Hematopoietic multipotent progenitor cell treated with erythropoietin and hydrocortisone succinate and interleukin-3 and kit ligand, for 6 days (in vitro differentiated cells): Measurements from ENCODE around the gene PLCL1.
"Not testable (repeated sequence)": the region's sequence is repeated elsewhere in the genome, so short reads cannot be mapped to it uniquely, and the experiment has no call there.

Experiments used
- DNase-seq: peaks from one replicate; pipeline ENCODE4 v3.0.0-alpha.2; 2015

PLCL1 gene

DNA sequence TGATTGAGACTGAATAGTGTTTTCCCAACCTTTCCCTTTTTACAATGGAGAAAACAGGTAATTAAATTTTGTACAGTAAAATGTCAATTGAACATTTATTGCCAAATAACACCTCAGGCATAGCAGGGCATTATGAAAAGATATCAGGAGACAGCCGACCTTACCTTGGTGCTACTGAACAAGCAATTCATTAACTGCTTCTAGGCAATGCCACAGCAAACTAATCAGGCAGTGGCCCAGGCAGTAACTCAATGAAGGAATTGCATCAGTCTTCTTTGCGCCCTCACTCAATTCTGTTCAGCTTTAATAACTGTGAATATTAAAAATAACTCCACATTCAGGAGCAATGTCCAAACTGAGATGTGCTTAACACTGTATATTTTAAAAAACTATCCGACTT, 6.1 kb downstream of the PLCL1 start:
- no peak for DNase-seq

DNA sequence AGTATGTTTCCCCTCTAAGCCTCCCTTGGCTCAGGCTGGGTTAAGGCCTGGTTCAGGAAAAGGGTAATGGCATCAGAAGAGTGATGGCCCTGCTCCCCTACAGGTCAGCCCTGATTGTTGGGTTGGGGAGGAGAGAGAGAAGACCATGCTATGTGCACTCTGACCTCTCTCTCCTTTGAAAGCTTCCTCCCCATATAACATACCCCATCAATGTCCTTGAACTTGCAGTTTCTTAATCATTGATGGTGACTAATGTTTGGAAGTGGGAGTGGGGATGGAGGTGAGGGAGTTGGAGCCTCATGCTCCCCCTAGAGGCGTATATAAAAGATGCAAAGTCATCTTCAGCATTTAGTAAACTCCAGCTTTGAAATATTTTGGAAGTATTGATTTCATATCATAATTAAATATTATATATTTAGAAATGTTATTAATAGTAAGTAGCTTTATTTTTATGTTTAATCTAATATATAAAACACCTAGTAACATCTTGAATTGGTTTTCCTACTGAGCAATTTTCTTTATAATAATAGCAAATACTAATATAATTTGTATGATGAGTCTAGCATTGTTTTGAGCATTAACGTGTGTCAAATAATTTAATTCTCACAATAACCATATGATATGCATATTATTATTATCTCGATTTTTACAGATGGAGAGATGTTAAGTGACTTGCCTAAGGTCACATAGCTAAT, 8.8 kb downstream of the PLCL1 start:
- DNase-seq = peak; percentile 52

DNA sequence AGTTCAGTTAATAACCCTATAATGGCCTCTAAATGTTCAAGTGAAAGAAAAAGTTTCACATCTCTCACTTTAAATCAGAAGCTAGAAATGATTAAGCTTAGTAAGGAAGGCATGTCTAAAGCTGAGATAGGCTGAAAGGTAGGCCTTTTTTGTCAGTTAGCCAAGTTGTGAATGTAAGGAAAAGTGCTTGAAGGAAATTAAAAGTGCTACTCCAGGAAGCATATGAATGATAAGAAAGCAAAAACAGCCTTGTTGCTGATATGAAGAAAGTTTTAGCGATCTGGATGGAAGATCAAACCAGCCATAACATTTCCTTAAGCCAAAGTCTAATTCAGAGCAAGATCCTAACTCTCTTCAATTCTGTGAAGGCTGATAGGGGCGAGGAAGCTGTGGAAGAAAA, 10.1 kb downstream of the PLCL1 start:
- DNase-seq = no peak

DNA sequence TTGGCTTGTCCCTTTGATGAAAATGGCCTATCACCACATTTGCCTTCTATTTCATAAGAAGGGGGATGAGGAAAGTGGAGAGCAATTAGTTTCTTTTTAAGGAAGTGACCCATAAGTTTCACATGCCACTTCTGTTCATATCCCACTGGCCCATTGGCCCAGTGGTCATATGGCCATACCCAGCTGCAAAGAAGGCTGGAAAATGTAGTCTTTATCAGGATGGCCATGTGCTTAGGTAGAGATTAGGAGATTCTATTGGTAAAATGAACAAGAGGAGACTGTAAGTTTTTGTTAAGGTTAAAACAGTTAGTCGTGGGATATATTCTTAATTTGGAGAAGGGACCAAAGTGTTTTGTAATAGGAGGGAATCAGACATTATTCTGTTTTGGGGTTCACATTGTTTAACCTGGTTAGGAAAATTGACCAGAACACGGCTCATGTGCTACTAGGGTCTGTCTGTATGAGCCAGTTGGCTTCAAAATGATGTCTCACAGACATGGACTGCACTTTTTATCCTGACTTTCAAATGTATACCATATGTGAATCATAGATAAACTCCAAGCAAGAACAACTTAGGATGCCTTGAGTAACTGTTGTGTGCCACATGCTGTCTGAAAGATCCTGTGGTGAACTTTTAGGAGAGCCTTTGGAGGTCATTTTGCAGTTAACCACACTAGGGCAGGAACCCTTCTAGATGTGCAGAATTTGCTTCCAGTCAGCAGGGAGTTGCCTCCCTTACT, 17.3 kb downstream of the PLCL1 start:
- no peak for DNase-seq

DNA sequence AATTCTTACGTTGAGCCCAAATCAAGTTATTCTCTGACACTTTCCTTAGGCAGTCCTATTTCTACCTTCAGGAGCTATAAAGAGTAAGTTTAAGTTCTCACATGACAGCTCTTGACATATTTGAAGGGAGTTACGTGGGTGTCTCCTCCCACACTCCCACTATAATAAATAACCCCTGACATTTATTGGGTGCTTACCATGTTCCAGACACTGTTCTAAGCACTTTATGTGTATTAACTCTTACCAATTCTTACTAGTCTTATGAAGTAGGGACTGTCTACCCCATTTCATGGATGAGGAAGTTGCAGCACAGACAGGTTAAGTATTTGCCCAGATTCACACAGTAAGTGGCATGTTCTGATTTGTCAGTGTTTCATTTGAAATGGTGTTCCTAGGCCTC, 17.9 kb downstream of the PLCL1 start:
- no peak for DNase-seq

DNA sequence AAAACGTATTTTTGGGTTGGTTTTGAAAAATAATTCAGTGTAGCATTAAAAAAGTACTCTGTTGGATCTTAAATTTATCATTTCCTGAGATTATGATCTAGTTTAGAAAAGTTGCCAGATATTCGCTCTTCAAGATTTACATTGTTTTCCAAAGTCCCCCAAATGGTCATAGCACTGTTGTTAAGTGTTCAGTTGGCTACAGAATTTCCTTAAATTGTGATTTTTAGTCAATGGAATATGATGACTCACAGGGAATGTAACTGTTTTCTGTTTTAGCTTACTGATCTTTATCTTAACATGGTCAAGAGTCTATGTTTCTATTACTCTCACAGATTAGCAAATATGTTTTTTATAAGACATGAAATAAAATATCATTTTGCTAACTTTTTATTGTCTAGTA, 23.2 kb downstream of the PLCL1 start:
- DNase-seq = no peak

DNA sequence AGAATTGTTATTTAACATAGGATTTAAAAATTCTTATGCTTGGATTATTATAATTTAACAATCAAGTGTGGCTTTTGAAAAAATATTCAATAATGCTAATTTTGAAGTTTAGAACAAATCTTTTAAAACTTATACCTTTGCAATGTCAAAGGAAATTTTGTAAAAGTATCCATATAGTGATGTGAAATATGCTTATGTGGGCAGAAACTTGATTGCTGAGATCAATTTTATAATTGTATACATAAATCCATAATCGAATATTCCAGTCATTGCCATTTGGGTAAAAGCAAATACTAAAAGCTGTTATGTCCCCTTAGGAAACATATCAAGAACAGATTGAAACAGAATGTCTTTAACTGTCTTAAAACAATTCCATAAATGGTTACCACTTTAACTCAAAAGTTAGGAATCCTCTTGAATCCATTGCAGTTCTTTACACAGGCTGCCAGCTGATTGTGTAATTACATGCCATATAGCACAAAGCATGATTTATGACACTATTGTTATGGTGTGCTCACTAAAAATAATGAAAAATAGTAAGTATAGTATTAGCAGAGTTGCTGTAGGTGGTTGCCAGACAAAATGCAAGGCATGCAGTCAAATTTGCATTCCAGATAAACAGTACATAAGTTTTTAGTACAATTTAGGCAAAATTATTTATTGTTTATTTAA, 24.2 kb downstream of the PLCL1 start:
- DNase-seq = no peak

DNA sequence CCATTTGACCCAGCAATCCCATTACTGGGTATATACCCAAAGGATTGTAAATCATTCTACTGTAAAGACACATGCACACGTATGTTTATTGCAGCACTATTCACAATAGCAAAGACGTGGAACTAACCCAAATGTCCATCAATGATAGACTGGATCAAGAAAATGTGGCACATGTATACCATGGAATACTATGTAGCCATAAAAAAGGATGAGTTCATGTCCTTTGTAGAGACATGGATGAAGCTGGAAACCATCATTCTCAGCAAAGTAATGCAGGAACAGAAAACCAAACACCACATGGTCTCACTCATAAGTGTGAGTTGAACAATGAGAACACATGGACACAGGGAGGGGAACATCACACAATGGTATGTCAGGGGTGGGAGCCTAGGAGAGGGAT, 30.4 kb downstream of the PLCL1 start:
- not testable (repeated sequence) for DNase-seq

DNA sequence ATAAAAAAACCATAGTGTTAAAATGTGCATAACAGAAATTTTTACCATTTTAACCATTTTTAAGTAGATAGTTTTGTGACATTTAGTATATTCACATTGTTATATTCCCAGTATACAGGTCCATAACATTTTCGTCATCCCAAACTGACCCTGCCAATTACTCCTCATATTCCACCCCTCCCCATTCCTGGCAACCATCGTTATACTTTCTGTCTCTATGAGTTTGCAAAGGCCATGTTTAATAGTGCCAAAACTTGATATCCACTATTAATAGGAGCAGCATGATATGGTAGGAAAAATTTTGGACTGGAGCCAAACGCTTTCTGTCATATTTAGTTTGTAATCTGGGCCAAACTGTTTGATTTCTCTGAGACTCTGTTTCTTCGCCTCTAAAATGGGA, 30.9 kb downstream of the PLCL1 start:
- no peak for DNase-seq

DNA sequence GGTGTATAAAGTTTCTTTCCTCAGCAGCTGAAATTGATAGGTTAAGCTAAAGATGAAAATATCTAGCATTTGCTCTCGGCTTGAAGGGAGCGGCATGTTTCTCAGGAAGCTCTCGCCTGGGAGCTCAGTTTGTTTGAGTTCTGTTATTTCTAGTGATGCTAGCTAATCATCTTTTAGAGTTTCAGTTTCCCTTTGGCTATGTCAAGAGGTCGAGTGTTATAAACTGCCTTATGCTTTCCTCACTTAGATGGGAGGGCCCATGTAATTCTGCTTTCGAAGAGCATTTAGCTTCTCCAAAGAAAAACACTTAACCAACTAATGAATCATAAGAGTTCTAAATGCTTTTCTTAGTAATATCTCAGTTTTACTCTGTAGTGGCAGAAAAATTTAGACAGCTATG, 33.6 kb downstream of the PLCL1 start:
- DNase-seq = peak; percentile 5

DNA sequence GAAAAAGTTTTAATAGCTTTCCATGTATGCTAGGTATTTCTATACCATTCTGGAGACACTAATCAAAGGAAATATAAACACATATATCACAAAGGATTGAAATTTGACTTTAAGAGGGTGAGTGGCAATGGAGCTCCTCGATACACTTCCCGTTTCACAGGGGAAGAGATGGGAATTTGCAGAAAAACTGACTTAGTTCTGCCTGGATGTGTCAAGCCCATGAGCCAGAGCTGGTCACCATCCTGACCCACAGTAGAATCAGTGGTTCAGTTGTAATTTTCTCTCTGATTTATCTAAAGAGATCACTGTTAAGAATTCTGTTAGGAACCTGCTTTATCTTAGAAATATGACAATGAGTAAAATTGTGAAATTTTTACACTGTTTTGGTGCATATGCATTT, 34.2 kb downstream of the PLCL1 start:
- DNase-seq = no peak

DNA sequence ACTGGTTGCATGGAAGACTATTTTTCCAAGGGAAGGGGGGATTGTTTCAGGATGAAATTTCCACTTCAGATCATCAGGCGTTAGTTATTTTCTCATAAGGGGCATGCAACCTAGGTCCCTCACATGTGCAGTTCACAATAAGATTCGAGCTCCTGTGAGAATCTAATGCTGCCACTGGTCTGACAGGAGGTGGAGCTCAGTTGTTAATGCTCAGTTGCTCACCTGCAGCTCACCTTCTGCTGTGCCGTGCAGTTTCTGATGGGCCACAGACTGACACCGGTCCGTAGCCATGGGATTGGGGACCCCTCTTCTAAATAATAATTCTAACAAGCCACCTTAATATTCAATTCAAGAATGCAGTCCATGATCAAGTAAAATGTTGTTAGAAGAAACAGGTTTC, 34.9 kb downstream of the PLCL1 start:
- DNase-seq = no peak

DNA sequence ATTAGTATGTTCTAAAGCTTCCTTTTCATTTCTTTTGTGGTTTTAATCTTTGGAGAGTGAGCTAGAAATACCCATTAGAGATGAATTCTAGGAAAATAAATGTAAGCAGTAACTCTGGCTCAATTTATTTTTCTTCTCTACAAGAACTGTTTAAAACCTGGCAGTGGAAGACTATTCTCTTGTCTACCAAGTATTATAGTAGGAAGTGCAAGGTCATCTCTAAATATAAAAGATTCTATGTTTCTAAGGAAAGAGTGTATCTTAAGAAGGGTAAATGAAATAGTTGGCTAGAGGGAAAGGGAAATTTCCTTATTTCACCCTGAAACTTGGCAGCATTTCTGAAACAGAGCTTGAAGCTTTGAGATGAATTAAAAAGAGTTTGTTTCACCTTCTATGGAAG, 35.5 kb downstream of the PLCL1 start:
- no peak for DNase-seq

DNA sequence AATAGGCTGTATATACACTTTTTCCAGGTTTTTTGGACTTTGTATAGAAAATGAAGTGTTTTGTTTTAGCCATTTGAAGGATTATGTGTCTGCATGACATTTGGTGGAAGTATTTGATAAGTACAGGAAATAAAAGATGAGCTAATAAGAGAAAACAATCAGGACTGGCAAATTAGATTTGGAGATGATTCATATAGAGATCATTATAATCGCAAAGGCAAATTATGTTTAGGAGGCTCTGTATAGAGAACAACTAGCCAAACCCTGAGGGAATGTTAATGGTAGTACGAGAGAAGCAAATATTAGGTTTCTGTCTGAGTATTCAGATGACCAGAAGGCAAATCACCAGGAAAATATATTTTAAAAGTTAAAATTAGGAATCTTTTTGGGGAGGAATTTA, 41.7 kb downstream of the PLCL1 start:
- no peak for DNase-seq

DNA sequence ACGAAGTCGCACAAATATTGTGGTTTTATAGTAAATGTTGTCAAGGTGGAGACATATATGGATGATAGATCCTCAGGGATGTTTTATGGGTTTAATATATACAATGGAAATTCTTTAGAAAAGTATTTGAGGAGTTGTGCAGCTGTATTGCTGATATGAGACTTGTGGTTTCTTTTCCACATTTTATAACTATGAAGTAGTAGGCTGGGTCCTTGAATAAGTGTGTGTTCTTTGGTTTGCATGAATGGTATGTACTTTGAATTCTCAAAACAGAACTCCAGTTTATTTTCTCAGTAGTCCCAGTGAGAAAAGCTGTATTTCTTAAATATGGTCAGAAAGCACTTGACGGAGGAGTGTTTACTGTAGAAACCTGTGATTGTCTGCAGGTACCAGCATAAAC, 42.4 kb downstream of the PLCL1 start:
- no peak for DNase-seq

DNA sequence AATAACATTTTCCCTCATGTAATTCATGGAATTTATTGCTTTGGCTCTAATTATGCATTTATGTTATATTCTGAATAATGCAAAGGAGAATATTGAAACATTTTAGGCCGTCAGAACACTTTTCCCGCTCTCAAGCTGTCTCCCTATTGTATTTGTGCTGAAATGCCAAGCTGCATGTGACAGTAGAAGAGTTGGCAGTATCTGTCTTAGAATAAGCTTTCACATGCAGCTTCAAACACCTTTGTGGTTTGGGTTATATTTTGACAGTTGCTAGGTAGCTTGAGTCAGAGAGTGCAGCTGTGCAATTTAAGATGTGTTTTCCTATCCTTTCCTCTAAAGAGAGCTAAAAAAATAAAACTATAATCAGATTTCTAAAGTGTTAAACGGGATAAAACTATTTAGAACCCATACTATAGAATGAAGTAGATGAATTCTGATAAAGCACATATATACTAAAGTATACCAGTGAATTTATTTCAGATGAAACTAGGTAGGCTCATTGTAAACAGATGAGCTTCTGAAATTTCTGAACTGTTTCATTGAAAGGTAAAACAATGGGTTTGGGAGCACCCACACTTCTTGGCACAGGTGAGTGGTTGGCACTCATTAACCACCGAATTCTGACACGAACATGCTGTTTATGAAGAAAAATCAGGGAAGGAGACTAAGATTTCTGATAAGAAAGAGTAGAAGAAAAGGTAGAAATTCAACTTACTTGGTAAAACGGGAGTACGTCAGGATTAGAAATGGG, 43.4 kb downstream of the PLCL1 start:
- no peak for DNase-seq

DNA sequence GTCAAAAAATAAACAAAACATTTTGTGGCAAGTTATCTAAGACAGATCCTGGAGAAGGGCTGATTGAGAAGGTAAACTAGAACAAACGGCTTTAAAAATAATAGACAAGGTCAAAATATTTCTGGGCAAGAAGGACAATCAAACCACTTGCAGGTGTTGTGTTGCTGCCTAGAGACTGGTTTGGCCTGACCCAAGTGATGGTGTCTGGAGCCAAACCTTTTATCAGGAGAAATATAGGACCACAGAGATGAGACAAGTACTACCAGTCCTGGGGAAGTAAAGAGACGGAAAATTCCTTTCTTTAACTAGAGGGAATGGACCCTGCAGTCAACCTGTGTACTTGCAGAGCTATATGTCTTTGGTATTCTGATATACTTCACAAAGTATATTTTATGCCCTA, 44.2 kb downstream of the PLCL1 start:
- no peak for DNase-seq

DNA sequence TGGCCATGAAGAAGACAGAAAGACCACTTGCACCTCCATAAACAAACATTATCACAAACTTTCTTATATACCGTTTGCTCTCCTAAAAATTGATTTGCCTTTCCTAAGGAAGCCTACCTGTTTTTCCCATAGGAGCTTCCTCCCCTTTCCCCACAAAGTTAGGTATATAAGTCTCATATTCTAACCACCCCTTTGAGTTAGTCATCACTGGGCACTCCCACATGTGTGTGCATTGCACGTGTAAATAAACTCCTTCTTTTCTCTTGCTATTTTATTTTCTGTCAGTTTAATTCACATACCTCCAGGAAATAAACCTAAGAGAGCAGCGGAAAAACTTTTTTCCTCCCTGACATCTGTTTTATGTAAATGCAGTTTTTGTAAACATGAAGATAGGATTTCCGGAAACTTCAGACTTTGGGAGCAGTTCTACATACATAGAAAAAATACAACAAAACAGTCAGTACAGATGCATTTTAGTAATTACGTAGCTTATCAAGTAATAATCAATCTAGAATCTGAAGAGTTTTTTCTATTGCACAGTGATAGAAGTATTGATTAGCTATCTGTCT, 46.6 kb downstream of the PLCL1 start:
- no peak for DNase-seq

DNA sequence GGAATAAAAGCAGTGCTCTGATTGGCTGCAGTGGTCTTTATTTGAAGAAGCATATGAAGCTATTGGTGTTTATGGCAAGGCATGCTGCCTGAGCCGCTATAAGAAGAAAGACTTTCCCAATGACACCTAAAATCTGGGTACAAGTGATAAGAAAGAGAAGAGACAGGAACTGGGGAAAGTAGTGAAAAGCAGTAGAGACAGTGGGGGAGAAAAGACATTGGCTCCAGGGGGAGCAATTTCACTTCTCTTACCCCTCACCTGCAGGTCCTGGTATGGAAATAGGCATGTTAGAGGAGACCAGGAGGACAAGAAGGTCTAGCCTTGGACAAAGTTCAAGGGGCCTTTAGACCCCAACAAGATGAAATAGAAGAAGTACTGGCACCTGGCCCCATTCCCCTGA, 47.1 kb downstream of the PLCL1 start:
- peak; percentile 9 for DNase-seq

DNA sequence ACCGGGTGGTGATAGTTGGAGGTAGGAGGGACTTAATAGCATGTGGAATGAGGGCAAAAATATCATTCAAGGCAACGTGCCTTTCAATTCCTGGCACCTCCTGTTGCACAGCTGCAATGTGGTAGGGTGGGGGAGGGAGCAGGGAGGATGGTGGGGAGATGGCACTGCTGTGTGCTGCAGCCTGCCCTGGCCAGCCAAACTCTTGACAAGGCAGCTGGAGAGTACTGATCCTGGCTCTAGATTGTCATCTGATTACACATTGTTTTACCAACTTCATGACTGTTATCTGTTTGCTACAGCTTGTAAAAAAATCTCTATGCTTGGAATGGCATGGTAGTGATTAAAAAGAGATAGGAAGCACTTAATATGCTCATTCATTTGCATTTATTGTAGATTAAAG, 47.7 kb downstream of the PLCL1 start:
- peak; percentile 26 for DNase-seq

DNA sequence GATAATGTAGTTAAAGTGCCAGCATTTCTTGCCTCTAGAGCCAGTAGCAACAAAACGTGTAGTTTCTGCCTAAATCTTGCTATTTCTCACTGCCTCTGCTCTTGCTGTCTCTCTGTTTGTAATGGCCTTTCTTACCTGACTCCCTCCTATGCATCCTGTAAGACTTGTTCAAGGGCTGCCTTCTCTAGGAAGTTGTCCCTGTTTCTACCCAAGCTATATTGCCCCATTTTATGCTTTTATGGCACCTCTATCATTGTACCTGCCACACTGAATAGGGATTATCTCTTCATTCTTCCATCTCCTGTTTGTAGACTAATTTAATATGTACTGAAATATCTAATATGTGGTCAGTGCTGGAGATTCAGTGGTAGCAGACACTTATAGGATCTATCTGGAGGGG, 49.2 kb downstream of the PLCL1 start:
- no peak for DNase-seq

DNA sequence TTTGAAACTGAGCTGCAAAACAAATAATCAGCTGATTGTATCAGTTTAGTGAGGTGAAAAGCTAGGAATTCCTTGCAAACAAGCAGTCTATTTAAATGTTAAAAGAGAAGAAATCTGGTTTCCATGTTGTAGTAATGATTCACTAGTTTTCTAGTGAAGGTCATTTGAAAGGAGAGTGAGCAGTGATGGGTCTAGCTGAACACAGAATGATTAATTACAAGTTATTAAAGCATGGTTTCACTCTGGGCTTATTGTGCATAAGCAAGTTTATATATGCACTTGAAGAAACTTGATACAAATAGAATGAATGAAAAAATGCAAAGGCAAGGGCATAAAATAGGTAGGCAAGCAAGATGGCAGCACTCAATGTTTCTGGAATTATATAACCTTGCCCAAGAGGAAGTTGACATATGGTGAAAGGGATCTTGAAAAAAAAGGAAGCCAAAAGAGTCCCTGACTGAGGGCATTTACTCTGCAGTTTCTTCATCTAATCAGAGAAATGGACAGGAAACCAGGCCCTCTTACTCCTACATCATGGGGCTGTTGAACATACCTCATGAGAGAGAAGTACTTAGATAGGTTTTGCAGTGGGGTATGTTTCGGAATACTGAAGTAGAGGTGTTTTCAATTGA, 53.2 kb downstream of the PLCL1 start:
- peak; percentile 53 for DNase-seq
